Fibroblast of skin of right quadriceps (primary cell): ENCODE results near the gene ZC3HAV1.

Source experiments
- DNase-seq: peaks from one replicate; pipeline ENCODE4 v3.0.0-alpha.2; 2013

ZC3HAV1 gene

DNA sequence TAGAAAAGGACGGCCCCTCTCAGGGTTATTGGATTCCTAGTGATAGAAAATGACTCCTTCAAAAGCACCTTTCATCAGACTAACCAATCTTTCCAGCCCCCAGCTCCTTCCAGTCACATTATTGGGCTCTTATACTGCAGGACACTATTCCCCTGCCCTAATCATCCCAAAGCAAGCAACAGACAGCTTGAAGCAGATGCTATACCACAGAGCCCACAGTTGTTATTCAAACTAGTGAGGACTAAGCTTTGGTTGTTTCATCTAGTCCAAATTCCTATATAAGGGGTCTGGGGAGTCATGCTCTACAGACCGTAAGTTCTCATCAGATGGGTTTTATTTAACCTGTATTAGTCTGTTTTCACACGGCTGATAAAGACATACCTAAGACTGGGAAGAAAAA, 98.1 kb downstream of the ZC3HAV1 start:
- no peak for DNase-seq

GRCh38 chr7:139004321-139005090, 105.0 kb downstream of the ZC3HAV1 start:
- no peak for DNase-seq

- no peak for DNase-seq
Measured at GRCh38 chr7:138999414-138999813, 110.1 kb downstream of the ZC3HAV1 start.
